ENCODE results near the gene DCUN1D4. TPM values are rescaled to one million over a fixed set of nuclear protein-coding genes. Genes with fewer than 3 reads are reported as not detected.

DCUN1D4 gene
- total RNA-seq, 1 experiment from 2014 or later, result 10.4 TPM

GRCh38 chr4:51845055-51845426 is 2.1 kb downstream of the DCUN1D4 start:
- H3K27me3 ChIP-seq (ENCODE audit: control insufficient read depth, insufficient read depth, low read length), result peaks cover 14% of the 10 kb centered on the region
- H3K4me3 ChIP-seq (ENCODE audit: insufficient read depth, low read depth, low read length), result peak overlapping the region; percentile 90
- H3K36me3 ChIP-seq (replicated peaks; ENCODE audit: control insufficient read depth, insufficient read depth, low read length), result no peaks in the 10 kb centered on the region
- no peak for DNase-seq

- no peak for DNase-seq
- no peak overlapping the region for H3K4me3 ChIP-seq (ENCODE audit: insufficient read depth, low read depth, low read length)
- peaks cover 11% of the 10 kb centered on the region for H3K27me3 ChIP-seq (ENCODE audit: control insufficient read depth, insufficient read depth, low read length)
- no peaks in the 10 kb centered on the region for H3K36me3 ChIP-seq (replicated peaks; ENCODE audit: control insufficient read depth, insufficient read depth, low read length)
Measured at GRCh38 chr4:51845711-51846110, 2.8 kb downstream of the DCUN1D4 start.

- Histone ChIP-seq H3K27me3 (ENCODE audit: control insufficient read depth, insufficient read depth, low read length) (no peaks in the 10 kb centered on the region), H3K4me3 (ENCODE audit: insufficient read depth, low read depth, low read length) (no peak overlapping the region), H3K36me3 (replicated peaks; ENCODE audit: control insufficient read depth, insufficient read depth, low read length) (no peaks in the 10 kb centered on the region)
- no peak for DNase-seq
Measured at GRCh38 chr4:51849430-51849829, 6.5 kb downstream of the DCUN1D4 start.

GRCh38 chr4:51850294-51850693 is 7.3 kb downstream of the DCUN1D4 start:
- H3K4me3 ChIP-seq (ENCODE audit: insufficient read depth, low read depth, low read length), result no peak overlapping the region
- H3K36me3 ChIP-seq (replicated peaks; ENCODE audit: control insufficient read depth, insufficient read depth, low read length), result no peaks in the 10 kb centered on the region
- no peak for DNase-seq
- no peaks in the 10 kb centered on the region for H3K27me3 ChIP-seq (ENCODE audit: control insufficient read depth, insufficient read depth, low read length)

GRCh38 chr4:51851090-51851936 is 8.4 kb downstream of the DCUN1D4 start:
- DNase-seq, result no peak
- H3K27me3 ChIP-seq (ENCODE audit: control insufficient read depth, insufficient read depth, low read length), result no peaks in the 10 kb centered on the region
- H3K36me3 ChIP-seq (replicated peaks; ENCODE audit: control insufficient read depth, insufficient read depth, low read length), result no peaks in the 10 kb centered on the region
- no peak overlapping the region for H3K4me3 ChIP-seq (ENCODE audit: insufficient read depth, low read depth, low read length)

GRCh38 chr4:51851937-51852290 is 9.0 kb downstream of the DCUN1D4 start:
- Histone ChIP-seq H3K27me3 (ENCODE audit: control insufficient read depth, insufficient read depth, low read length) (no peaks in the 10 kb centered on the region), H3K4me3 (ENCODE audit: insufficient read depth, low read depth, low read length) (no peak overlapping the region), H3K36me3 (replicated peaks; ENCODE audit: control insufficient read depth, insufficient read depth, low read length) (no peaks in the 10 kb centered on the region)
- no peak for DNase-seq

- no peak overlapping the region for H3K4me3 ChIP-seq (ENCODE audit: insufficient read depth, low read depth, low read length)
- no peak for DNase-seq
- no peaks in the 10 kb centered on the region for H3K27me3 ChIP-seq (ENCODE audit: control insufficient read depth, insufficient read depth, low read length)
- H3K36me3 ChIP-seq (replicated peaks; ENCODE audit: control insufficient read depth, insufficient read depth, low read length), result no peaks in the 10 kb centered on the region
Measured at GRCh38 chr4:51853027-51853682, 10.2 kb downstream of the DCUN1D4 start.

GRCh38 chr4:51855270-51855669 is 12.3 kb downstream of the DCUN1D4 start:
- no peaks in the 10 kb centered on the region for H3K27me3 ChIP-seq (ENCODE audit: control insufficient read depth, insufficient read depth, low read length)
- no peaks in the 10 kb centered on the region for H3K36me3 ChIP-seq (replicated peaks; ENCODE audit: control insufficient read depth, insufficient read depth, low read length)
- no peak overlapping the region for H3K4me3 ChIP-seq (ENCODE audit: insufficient read depth, low read depth, low read length)
- DNase-seq, result no peak

GRCh38 chr4:51855751-51856150 is 12.8 kb downstream of the DCUN1D4 start:
- Histone ChIP-seq H3K36me3 (replicated peaks; ENCODE audit: control insufficient read depth, insufficient read depth, low read length) (no peaks in the 10 kb centered on the region), H3K4me3 (ENCODE audit: insufficient read depth, low read depth, low read length) (no peak overlapping the region), H3K27me3 (ENCODE audit: control insufficient read depth, insufficient read depth, low read length) (no peaks in the 10 kb centered on the region)
- no peak for DNase-seq

- H3K36me3 ChIP-seq (replicated peaks; ENCODE audit: control insufficient read depth, insufficient read depth, low read length), result no peaks in the 10 kb centered on the region
- no peak overlapping the region for H3K4me3 ChIP-seq (ENCODE audit: insufficient read depth, low read depth, low read length)
- H3K27me3 ChIP-seq (ENCODE audit: control insufficient read depth, insufficient read depth, low read length), result no peaks in the 10 kb centered on the region
- no peak for DNase-seq
Measured at GRCh38 chr4:51858605-51859202, 15.8 kb downstream of the DCUN1D4 start.

- no peaks in the 10 kb centered on the region for H3K36me3 ChIP-seq (replicated peaks; ENCODE audit: control insufficient read depth, insufficient read depth, low read length)
- no peak overlapping the region for H3K4me3 ChIP-seq (ENCODE audit: insufficient read depth, low read depth, low read length)
- no peaks in the 10 kb centered on the region for H3K27me3 ChIP-seq (ENCODE audit: control insufficient read depth, insufficient read depth, low read length)
- no peak for DNase-seq
Measured at GRCh38 chr4:51859476-51860031, 16.6 kb downstream of the DCUN1D4 start.

- H3K4me3 ChIP-seq (ENCODE audit: insufficient read depth, low read depth, low read length), result no peak overlapping the region
- H3K27me3 ChIP-seq (ENCODE audit: control insufficient read depth, insufficient read depth, low read length), result no peaks in the 10 kb centered on the region
- no peak for DNase-seq
- peaks cover 4% of the 10 kb centered on the region for H3K36me3 ChIP-seq (replicated peaks; ENCODE audit: control insufficient read depth, insufficient read depth, low read length)
Measured at GRCh38 chr4:51862199-51862598, 19.2 kb downstream of the DCUN1D4 start.

GRCh38 chr4:51862781-51863180 is 19.8 kb downstream of the DCUN1D4 start:
- H3K27me3 ChIP-seq (ENCODE audit: control insufficient read depth, insufficient read depth, low read length), result no peaks in the 10 kb centered on the region
- peaks cover 6% of the 10 kb centered on the region for H3K36me3 ChIP-seq (replicated peaks; ENCODE audit: control insufficient read depth, insufficient read depth, low read length)
- no peak overlapping the region for H3K4me3 ChIP-seq (ENCODE audit: insufficient read depth, low read depth, low read length)
- DNase-seq, result no peak

GRCh38 chr4:51865717-51866116 is 22.8 kb downstream of the DCUN1D4 start:
- no peaks in the 10 kb centered on the region for H3K27me3 ChIP-seq (ENCODE audit: control insufficient read depth, insufficient read depth, low read length)
- H3K4me3 ChIP-seq (ENCODE audit: insufficient read depth, low read depth, low read length), result no peak overlapping the region
- DNase-seq, result no peak
- H3K36me3 ChIP-seq (replicated peaks; ENCODE audit: control insufficient read depth, insufficient read depth, low read length), result peaks cover 6% of the 10 kb centered on the region

GRCh38 chr4:51866835-51867234 is 23.9 kb downstream of the DCUN1D4 start:
- H3K27me3 ChIP-seq (ENCODE audit: control insufficient read depth, insufficient read depth, low read length), result no peaks in the 10 kb centered on the region
- H3K36me3 ChIP-seq (replicated peaks; ENCODE audit: control insufficient read depth, insufficient read depth, low read length), result peaks cover 6% of the 10 kb centered on the region
- H3K4me3 ChIP-seq (ENCODE audit: insufficient read depth, low read depth, low read length), result no peak overlapping the region
- DNase-seq, result no peak
